LNCaP clone FGC (cell line): ENCODE measurements around the gene FPR3.
"Not testable (repeated sequence)": the region's sequence is repeated elsewhere in the genome, so short reads cannot be mapped to it uniquely, and the experiment has no call there.

Experiments used
- DNase-seq: peaks from one replicate; pipeline ENCODE4 v3.0.0-alpha.2; 2011; ENCODE audit warnings: low read depth
- H3K4me3 ChIP-seq: 2 replicates; pipeline ENCODE4 v1.5.1; 2011; ENCODE audit warnings: mild to moderate bottlenecking, low read depth, low read length, control low read depth
- CTCF ChIP-seq: IDR thresholded peaks from 2 replicates; pipeline ENCODE4 v1.5.1; 2012; ENCODE audit warnings: mild to moderate bottlenecking; ENCODE audit not compliant: control insufficient read depth, insufficient read depth; ENCODE audit errors: extremely low read depth

FPR3 gene

GRCh38 chr19:51799774-51800472 lies 5.0 kb downstream of the FPR3 start:
- H3K4me3 ChIP-seq, result no peak overlapping the region
- DNase-seq, result no peak
- no peak for TF ChIP-seq CTCF

- no peak for TF ChIP-seq CTCF
- DNase-seq, result no peak
- no peak overlapping the region for H3K4me3 ChIP-seq
Measured at GRCh38 chr19:51800473-51801244, 5.7 kb downstream of the FPR3 start.

GRCh38 chr19:51802775-51803174 lies 7.8 kb downstream of the FPR3 start:
- TF ChIP-seq CTCF, result no peak
- DNase-seq, result no peak
- H3K4me3 ChIP-seq, result no peak overlapping the region

GRCh38 chr19:51803519-51803918 lies 8.6 kb downstream of the FPR3 start:
- DNase-seq, result no peak
- no peak overlapping the region for H3K4me3 ChIP-seq
- no peak for TF ChIP-seq CTCF

- TF ChIP-seq CTCF, result no peak
- DNase-seq, result no peak
- no peak overlapping the region for H3K4me3 ChIP-seq
Measured at GRCh38 chr19:51803967-51804366, 9.0 kb downstream of the FPR3 start.

- not testable (repeated sequence) for DNase-seq
Measured at GRCh38 chr19:51804789-51805188, 9.8 kb downstream of the FPR3 start.

GRCh38 chr19:51805396-51805795 lies 10.4 kb downstream of the FPR3 start:
- H3K4me3 ChIP-seq, DNase-seq: not testable (repeated sequence)

More at GRCh38 chr19:51804789-51805188, 9.8 kb downstream of the FPR3 start:
- not testable (repeated sequence) for H3K4me3 ChIP-seq

- DNase-seq, H3K4me3 ChIP-seq: not testable (repeated sequence)
Measured at GRCh38 chr19:51806571-51806970, 11.6 kb downstream of the FPR3 start.
